H9 (cell line): ENCODE data around the gene ATP7B. TPM values are rescaled to one million over a fixed set of nuclear protein-coding genes. Genes with fewer than 3 reads are reported as not detected.
A peak's percentile ranks its signal among the peaks of the same experiment; 100 is the strongest.

ENCODE experiments used
- DNase-seq: peaks from one replicate; pipeline ENCODE4 v3.0.0-alpha.2; 2017
- H2AFZ ChIP-seq: one replicate; pipeline ENCODE4 v1.6.1; 2013; ENCODE audit warnings: mild to moderate bottlenecking, low read length, control low read depth, moderate library complexity
- H2AK5ac ChIP-seq: 2 replicates; pipeline ENCODE4 v1.6.1; 2013; ENCODE audit warnings: low read length, control low read depth, mixed read lengths; ENCODE audit not compliant: insufficient read length
- H2BK120ac ChIP-seq: one replicate; pipeline ENCODE4 v1.6.1; 2013; ENCODE audit warnings: low read depth, mild to moderate bottlenecking, low read length, control low read depth, inconsistent platforms; ENCODE audit not compliant: poor library complexity, severe bottlenecking
- H2BK12ac ChIP-seq: 2 replicates; pipeline ENCODE4 v1.6.1; 2013; ENCODE audit warnings: low read length, control low read depth, mixed read lengths, low read depth; ENCODE audit not compliant: insufficient read length
- H2BK15ac ChIP-seq: 2 replicates; pipeline ENCODE4 v1.6.1; 2013; ENCODE audit warnings: low read depth, low read length, control low read depth
- H2BK20ac ChIP-seq: one replicate; pipeline ENCODE4 v1.6.1; 2013; ENCODE audit warnings: low read depth, mild to moderate bottlenecking, low read length, control low read depth, inconsistent platforms; ENCODE audit not compliant: poor library complexity, severe bottlenecking
- H2BK5ac ChIP-seq: 2 replicates; pipeline ENCODE4 v1.6.1; 2013; ENCODE audit warnings: low read length, control low read depth, mixed read lengths; ENCODE audit not compliant: insufficient read length
- H3K14ac ChIP-seq: 2 replicates; pipeline ENCODE4 v1.6.1; 2013; ENCODE audit warnings: low read length, control low read depth; ENCODE audit not compliant: insufficient read depth
- H3K18ac ChIP-seq: 2 replicates; pipeline ENCODE4 v1.6.1; 2013; ENCODE audit warnings: low read depth, mild to moderate bottlenecking, mixed read lengths, low read length, control low read depth; ENCODE audit not compliant: insufficient read length
- H3K23ac ChIP-seq: 2 replicates; pipeline ENCODE4 v1.6.1; 2013; ENCODE audit warnings: low read length, control low read depth, mixed read lengths, low read depth; ENCODE audit not compliant: insufficient read length
- H3K23me2 ChIP-seq: 2 replicates; pipeline ENCODE4 v1.6.1; 2013; ENCODE audit warnings: low read depth, mild to moderate bottlenecking, mixed read lengths, low read length, control low read depth; ENCODE audit not compliant: insufficient read length, poor library complexity, severe bottlenecking
- H3K27ac ChIP-seq: 2 replicates; pipeline ENCODE4 v1.5.1; 2013; ENCODE audit warnings: low read length, control low read depth, mixed read lengths, low read depth; ENCODE audit not compliant: insufficient read length
- H3K27me3 ChIP-seq: 2 replicates; pipeline ENCODE4 v1.6.1; 2013; ENCODE audit warnings: low read length, control low read depth, inconsistent platforms; ENCODE audit not compliant: insufficient read depth
- H3K4ac ChIP-seq: 2 replicates; pipeline ENCODE4 v1.6.1; 2013; ENCODE audit warnings: low read depth, mild to moderate bottlenecking, control low read depth, inconsistent platforms, low read length, moderate library complexity
- H3K4me1 ChIP-seq: 2 replicates; pipeline ENCODE4 v1.6.1; 2013; ENCODE audit warnings: low read length, control low read depth, inconsistent platforms; ENCODE audit not compliant: insufficient read depth
- H3K4me2 ChIP-seq: 2 replicates; pipeline ENCODE4 v1.6.1; 2013; ENCODE audit warnings: low read length, control low read depth, mixed read lengths; ENCODE audit not compliant: insufficient read length, insufficient read depth
- H3K56ac ChIP-seq: 2 replicates; pipeline ENCODE4 v1.6.1; 2013; ENCODE audit warnings: low read depth, mild to moderate bottlenecking, mixed read lengths, low read length, control low read depth; ENCODE audit not compliant: insufficient read length
- H3K79me1 ChIP-seq: 2 replicates; pipeline ENCODE4 v1.6.1; 2013; ENCODE audit warnings: low read depth, mild to moderate bottlenecking, moderate library complexity, low read length, control low read depth, inconsistent platforms; ENCODE audit not compliant: insufficient read depth, poor library complexity, severe bottlenecking
- H3K79me2 ChIP-seq: 2 replicates; pipeline ENCODE4 v1.6.1; 2013; ENCODE audit warnings: low read length, control low read depth, inconsistent platforms; ENCODE audit not compliant: insufficient read depth
- H3K9ac ChIP-seq: 2 replicates; pipeline ENCODE4 v1.6.1; 2013; ENCODE audit warnings: low read length, control low read depth, mixed read lengths; ENCODE audit not compliant: insufficient read length; ENCODE audit errors: extremely low read depth
- H3K9me3 ChIP-seq: one replicate; pipeline ENCODE4 v1.6.1; 2013; ENCODE audit warnings: low read depth, low read length, inconsistent platforms; ENCODE audit not compliant: control insufficient read depth
- H3T11ph ChIP-seq: one replicate; pipeline ENCODE4 v1.6.1; 2013; ENCODE audit warnings: mild to moderate bottlenecking, low read length, control low read depth, inconsistent platforms
- H4K20me1 ChIP-seq: one replicate; pipeline ENCODE4 v1.6.1; 2013; ENCODE audit not compliant: control insufficient read depth, insufficient read length, insufficient read depth
- H4K5ac ChIP-seq: 2 replicates; pipeline ENCODE4 v1.6.1; 2013; ENCODE audit warnings: low read depth, mild to moderate bottlenecking, mixed read lengths, low read length, control low read depth; ENCODE audit not compliant: insufficient read length
- H4K8ac ChIP-seq: replicated peaks from 2 replicates; pipeline ENCODE4 v1.6.1; 2013; ENCODE audit warnings: low read length, control low read depth, mixed read lengths, low read depth; ENCODE audit not compliant: insufficient read length
- H4K91ac ChIP-seq: 2 replicates; pipeline ENCODE4 v1.6.1; 2013; ENCODE audit warnings: low read depth, mild to moderate bottlenecking, moderate library complexity, mixed read lengths, low read length, control low read depth; ENCODE audit not compliant: insufficient read length
- H3K27ac Mint-ChIP-seq, 3 experiments: 2 replicates in 2 of 3; 3 replicates in 1 of 3; pipeline ENCODE4 v1.8.0; 2020 to 2021; ENCODE audit warnings: mixed read lengths in 3 of 3, mild to moderate bottlenecking in 1 of 3, moderate library complexity in 1 of 3
- H3K27me3 Mint-ChIP-seq: 2 replicates; pipeline ENCODE4 v1.8.0; 2021; ENCODE audit warnings: low read depth, mild to moderate bottlenecking, moderate library complexity, mixed read lengths
- H3K36me3 Mint-ChIP-seq, 3 experiments: 2 replicates in 2 of 3; 3 replicates in 1 of 3; pipeline ENCODE4 v1.8.0; 2020 to 2021; ENCODE audit warnings: low read depth in 3 of 3, mixed read lengths in 3 of 3; ENCODE audit not compliant: insufficient read depth in 1 of 3
- H3K4me1 Mint-ChIP-seq, 2 experiments: 2 replicates each; pipeline ENCODE4 v1.8.0; 2020; ENCODE audit warnings: mixed read lengths in 2 of 2
- H3K4me3 Mint-ChIP-seq, 2 experiments: 2 replicates in 1 of 2; 3 replicates in 1 of 2; pipeline ENCODE4 v1.8.0; 2020 to 2021; ENCODE audit warnings: mild to moderate bottlenecking in 2 of 2, mixed read lengths in 2 of 2, moderate library complexity in 1 of 2
- H3K9me3 Mint-ChIP-seq, 2 experiments: 2 replicates in 1 of 2; 3 replicates in 1 of 2; pipeline ENCODE4 v1.8.0; 2020; ENCODE audit warnings: mild to moderate bottlenecking in 2 of 2, mixed read lengths in 2 of 2, moderate library complexity in 1 of 2
- CTCF ChIP-seq: fragments of 200-600 bp; sonication (generic); conservative IDR thresholded peaks from 3 replicates; pipeline ENCODE4 v1.8.0; 2021; ENCODE audit warnings: antibody characterized with exemption, mild to moderate bottlenecking
- WGBS: extraction: QIAGEN DNeasy Blood & Tissue Kit; methylation state at CpG from one replicate; pipeline ENCODE4 v1.1.7; 2013; ENCODE audit warnings: missing lambda C conversion rate, low lambda C conversion rate, mixed read lengths; ENCODE audit not compliant: insufficient read length; ENCODE audit errors: extremely low coverage; 5-methylcytosine and 5-hydroxymethylcytosine counted together
- total RNA-seq: library from RNA; stranded (reverse); gene quantifications from 2 replicates; pipeline ENCODE4 v1.2.1, GENCODE V29; 2021

Gene ATP7B
- total RNA-seq, 1 experiment from 2014 or later, result 5.8 TPM

GRCh38 chr13:51912511-51913225 lies 98.6 kb downstream of the ATP7B start:
- Histone ChIP-seq H3K4me1 (no peaks in the 10 kb centered on the region), H3K27ac (no peak overlapping the region), H4K20me1 (no peaks in the 10 kb centered on the region), H4K91ac (no peak overlapping the region), H2BK5ac (no peak overlapping the region), H2BK12ac (no peak overlapping the region), H3K56ac (no peak overlapping the region), H3K23me2 (no peaks in the 10 kb centered on the region), H3K18ac (no peak overlapping the region), H2AFZ (no peak overlapping the region), H3T11ph (no peak overlapping the region), H3K9me3 (no peaks in the 10 kb centered on the region), H4K8ac (no peak overlapping the region), H3K4me2 (no peak overlapping the region), H2BK15ac (no peak overlapping the region), H2BK20ac (no peak overlapping the region), H3K23ac (no peak overlapping the region), H3K27me3 (no peaks in the 10 kb centered on the region), H3K79me2 (no peaks in the 10 kb centered on the region), H2AK5ac (no peak overlapping the region), H3K4ac (no peak overlapping the region), H2BK120ac (no peak overlapping the region), H3K14ac (no peak overlapping the region), H3K9ac (no peak overlapping the region), H4K5ac (no peak overlapping the region), H3K79me1 (no peaks in the 10 kb centered on the region)
- peak; percentile 12 for DNase-seq
- H3K4me3 Mint-ChIP-seq, result no peak overlapping the region
- peaks cover 5 to 8% of the 10 kb centered on the region in 2 experiments for H3K4me1 Mint-ChIP-seq
- WGBS, result no CpG with 5 or more reads among the region's 11 CpGs
- TF ChIP-seq CTCF, result no peak
- peaks cover 4% of the 10 kb centered on the region for H3K27me3 Mint-ChIP-seq
- H3K27ac Mint-ChIP-seq, result no peak overlapping the region
- H3K9me3 Mint-ChIP-seq, result no peaks in the 10 kb centered on the region
- H3K36me3 Mint-ChIP-seq, result no peaks in the 10 kb centered on the region
